ENCODE data around the gene WDR87. TPM values are rescaled to one million over a fixed set of nuclear protein-coding genes. Genes with fewer than 3 reads are reported as not detected.

WDR87 gene
- total and polyA plus RNA-seq, 2 of the 4 experiments (the other 2 are of a cell fraction): not detected

- H3K4me2 ChIP-seq (ENCODE audit: low read depth, low read length): no peak overlapping the region
- no peak overlapping the region for H2BK20ac ChIP-seq (ENCODE audit: low read depth, low read length)
- no peak for ATAC-seq (ENCODE audit: low read depth)
- H4K91ac ChIP-seq (ENCODE audit: insufficient read depth, low read depth, low read length): no peak overlapping the region
- no peak overlapping the region for H3K27ac ChIP-seq (ENCODE audit: insufficient read depth, low read length)
- intact Hi-C loops (cut with micrococcal nuclease): no loop called here
- peaks cover 8% of the 10 kb centered on the region for H3K9me1 ChIP-seq (ENCODE audit: insufficient read depth, low read length)
- H2BK15ac ChIP-seq (ENCODE audit: low read depth, low read length): no peak overlapping the region
- DNase-seq: peak; percentile 20
- H3K18ac ChIP-seq (ENCODE audit: low read depth, low read length): no peak overlapping the region
- no peak overlapping the region for H4K8ac ChIP-seq (ENCODE audit: low read depth in 2 of 2, low read length in 2 of 2)
- H2AK5ac ChIP-seq (ENCODE audit: low read depth, low read length): 0 out of 2 replicates have a peak overlapping the region, but pooled peaks have one; percentile 18
- no peak overlapping the region for H3K9ac ChIP-seq (ENCODE audit: low read depth, low read length)
- H3K14ac ChIP-seq (replicated peaks; ENCODE audit: low read depth, low read length): no peak overlapping the region
- H3K36me3 ChIP-seq (ENCODE audit: control insufficient read depth, insufficient read depth, low read length): peaks cover 1% of the 10 kb centered on the region; the same call in 1 of the 2 replicates
- H4K5ac ChIP-seq (ENCODE audit: low read depth, low read length): no peak overlapping the region
- no peak overlapping the region for H3K4me3 ChIP-seq (ENCODE audit: insufficient read depth, low read depth, low read length)
- peaks cover 30% of the 10 kb centered on the region for H4K20me1 ChIP-seq (ENCODE audit: insufficient read depth, low read length)
- peak overlapping the region; percentile 73 for H2AK9ac ChIP-seq (replicated peaks; ENCODE audit: low read depth, low read length, poor library complexity)
- H3K56ac ChIP-seq (ENCODE audit: extremely low read depth, insufficient read depth, low read length): no peak overlapping the region
- dilution Hi-C loops (cut with HindIII; ENCODE audit: low sequenced_read_pairs, unreplicated experiment): no loop called here
- ChIA-PET CTCF (interaction anchor here (0.7 kb wide), 1 partner anchor 9 kb away, joined by 3 read pairs; no protein-coding TSS in a partner anchor), POLR2A (ENCODE audit: unreplicated experiment) (no interaction called here)
- no peaks in the 10 kb centered on the region for H3K27me3 ChIP-seq (ENCODE audit: control insufficient read depth, insufficient read depth, low read length)
- 90% methylated on average over 5 of the region's 9 CpGs; no CpG with 5 or more reads in 1 of the 2 experiments for WGBS, 2 experiments (ENCODE audit: extremely low coverage in 2 of 2, insufficient read length in 1 of 2)
- H2AFZ ChIP-seq (replicated peaks; ENCODE audit: low read length, poor library complexity): no peak overlapping the region
- peaks cover 12% of the 10 kb centered on the region for H3K9me3 ChIP-seq (ENCODE audit: control insufficient read depth, insufficient read depth, low read length)
- no peak overlapping the region for H2BK5ac ChIP-seq (ENCODE audit: low read depth, low read length, poor library complexity, severe bottlenecking)
- H3K23ac ChIP-seq (ENCODE audit: low read depth, low read length): 0 out of 2 replicates have a peak overlapping the region, but pooled peaks have one; percentile 11
- H3K79me1 ChIP-seq (ENCODE audit: low read depth in 1 of 2, low read length in 2 of 2): peaks cover 48 to 89% of the 10 kb centered on the region in 2 experiments
- no TSS peak for BruUV-seq (replicated peaks)
- H2BK120ac ChIP-seq (ENCODE audit: low read depth, low read length): no peak overlapping the region
- TF ChIP-seq CTCF (conservative IDR thresholded peaks at IDR 0.05; ENCODE audit: low read depth, low read length) (no peak), RCOR1 (IDR thresholded peaks at IDR 0.05; ENCODE audit: insufficient replicate concordance, low read length) (no peak), ELK1 (IDR thresholded peaks at IDR 0.05; ENCODE audit: borderline replicate concordance, low read depth, low read length) (no peak), NFE2L2 (IDR thresholded peaks at IDR 0.05; ENCODE audit: low read depth, low read length) (no peak), MAZ (IDR thresholded peaks at IDR 0.05; ENCODE audit: borderline replicate concordance, low read depth, low read length) (no peak), RFX5 (IDR thresholded peaks at IDR 0.05; ENCODE audit: low read depth, low read length) (no peak)
- H3K4me1 ChIP-seq (ENCODE audit: control insufficient read depth, insufficient read depth, low read length): peaks cover 11% of the 10 kb centered on the region
- in situ Hi-C loops (cut with MboI; ENCODE audit: low sequenced_read_pairs): no loop called here
- 0 out of 2 replicates have a peak overlapping the region, but pooled peaks have one; percentile 32 for H3K4ac ChIP-seq (ENCODE audit: low read depth, low read length)
Measured at GRCh38 chr19:37933937-37934358, 27.6 kb upstream of the WDR87 start.

Data from IMR-90 (cell line).